AG10803 (cell line): Measurements from ENCODE around the gene BTBD9.

ENCODE experiments used
- DNase-seq: peaks from one replicate; pipeline ENCODE4 v3.0.0; 2010; ENCODE audit warnings: low read depth
- H3K4me3 ChIP-seq: 2 replicates; pipeline ENCODE4 v1.5.1; 2011; ENCODE audit warnings: mild to moderate bottlenecking, low read length, control low read depth
- CTCF ChIP-seq: conservative IDR thresholded peaks from 2 replicates; pipeline ENCODE4 v1.5.1; 2011; ENCODE audit warnings: mild to moderate bottlenecking, low read length, control low read depth, inconsistent platforms

Gene BTBD9

DNA sequence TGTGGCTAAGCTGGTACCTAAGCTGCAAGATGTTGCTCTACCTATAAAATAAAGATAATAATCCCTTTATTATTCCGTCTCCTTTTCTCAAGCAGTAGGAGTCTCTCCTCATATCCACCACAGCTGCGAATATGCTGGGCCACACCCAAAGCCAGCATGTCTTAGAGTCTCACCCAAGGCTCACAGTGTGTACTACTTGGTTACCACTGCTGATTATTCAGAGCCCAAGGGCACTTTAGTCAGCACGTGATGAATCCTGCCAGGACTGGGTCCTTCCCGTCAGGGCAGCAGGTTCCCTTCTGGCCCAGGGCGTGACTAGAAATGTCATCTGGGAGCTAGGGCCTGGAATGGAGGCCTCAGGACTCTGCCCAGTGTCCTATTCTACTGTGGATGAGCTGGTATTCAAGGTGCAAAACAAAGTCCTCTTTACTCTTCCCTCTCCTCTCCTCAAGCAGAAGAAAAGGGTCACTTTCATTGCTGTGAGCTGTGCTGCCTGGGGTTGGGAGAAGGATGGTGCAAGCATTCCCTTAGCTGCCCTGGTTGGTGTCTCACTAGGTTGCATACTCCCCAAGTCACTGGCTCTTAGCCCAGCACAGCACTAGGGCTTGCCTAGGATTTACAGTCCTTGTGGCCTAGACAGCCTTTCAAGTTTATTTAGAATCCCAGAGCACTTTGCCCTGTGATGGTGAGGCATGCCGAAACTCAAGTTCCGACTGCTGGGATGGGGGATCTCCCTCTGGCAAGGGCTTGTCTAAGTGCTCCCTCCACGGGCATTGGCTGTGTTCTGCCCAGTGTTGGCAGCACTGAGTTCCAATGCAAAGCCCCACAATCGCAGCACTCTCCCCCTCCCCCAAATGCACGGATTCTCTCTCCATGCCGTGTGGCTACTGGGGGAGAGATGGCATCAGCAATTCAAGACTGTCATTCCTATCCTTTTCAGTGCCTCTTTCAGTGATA lies 320.2 kb downstream of the BTBD9 start:
- H3K4me3 ChIP-seq: no peak overlapping the region
- no peak for TF ChIP-seq CTCF
- no peak for DNase-seq

GRCh38 chr6:38316099-38316868 lies 323.4 kb downstream of the BTBD9 start:
- no peak for DNase-seq
- TF ChIP-seq CTCF: no peak
- no peak overlapping the region for H3K4me3 ChIP-seq

GRCh38 chr6:38311201-38311600 lies 328.5 kb downstream of the BTBD9 start:
- H3K4me3 ChIP-seq: no peak overlapping the region
- TF ChIP-seq CTCF: no peak
- DNase-seq: no peak

GRCh38 chr6:38310061-38310460 lies 329.7 kb downstream of the BTBD9 start:
- H3K4me3 ChIP-seq: no peak overlapping the region
- no peak for DNase-seq
- no peak for TF ChIP-seq CTCF

DNA sequence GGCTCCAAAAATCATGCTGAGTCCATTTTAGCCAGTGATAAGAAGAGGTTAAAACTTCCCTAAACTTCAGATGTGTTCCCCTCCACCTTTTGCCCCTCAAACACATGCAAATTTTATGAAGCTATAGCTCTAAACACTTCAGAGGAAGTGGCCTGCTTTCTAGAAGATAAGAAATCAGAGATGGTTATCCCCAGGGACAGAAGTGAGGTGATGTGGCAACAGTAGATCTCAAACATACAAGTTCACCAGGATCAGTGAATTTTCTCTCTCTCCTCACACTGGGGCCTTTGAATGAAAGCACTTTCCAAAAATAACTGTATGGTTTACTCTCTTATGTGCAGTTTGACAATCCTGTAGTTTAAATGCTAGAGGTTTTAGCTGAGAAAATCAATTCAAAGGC lies 332.0 kb downstream of the BTBD9 start:
- no peak overlapping the region for H3K4me3 ChIP-seq
- DNase-seq: no peak
- no peak for TF ChIP-seq CTCF

GRCh38 chr6:38306931-38307330 lies 332.8 kb downstream of the BTBD9 start:
- H3K4me3 ChIP-seq: no peak overlapping the region
- no peak for DNase-seq
- no peak for TF ChIP-seq CTCF
